Keratinocyte (primary cell): ENCODE data around the gene MANBA.

Experiments used
- EZH2 ChIP-seq: IDR thresholded peaks from one replicate; pipeline ENCODE4 v1.6.1; 2012; ENCODE audit warnings: inconsistent platforms, mild to moderate bottlenecking, low read length, moderate library complexity
- TF ChIP-seq, protein P1 (sequence below), 3 experiments: IDR thresholded peaks in 1 of 3; conservative IDR thresholded peaks in 1 of 3; optimal IDR thresholded peaks in 1 of 3; 2 replicates in 2 of 3; 3 replicates in 1 of 3; pipeline versions ENCODE3 to v1.5.1; 2011; ENCODE audit warnings: low read length in 3 of 3, mild to moderate bottlenecking in 3 of 3, moderate library complexity in 2 of 3, control low read depth in 1 of 3, inconsistent platforms in 1 of 3; ENCODE audit not compliant: insufficient read depth in 2 of 3; ENCODE audit errors: extremely low read depth in 1 of 3

DNA sequence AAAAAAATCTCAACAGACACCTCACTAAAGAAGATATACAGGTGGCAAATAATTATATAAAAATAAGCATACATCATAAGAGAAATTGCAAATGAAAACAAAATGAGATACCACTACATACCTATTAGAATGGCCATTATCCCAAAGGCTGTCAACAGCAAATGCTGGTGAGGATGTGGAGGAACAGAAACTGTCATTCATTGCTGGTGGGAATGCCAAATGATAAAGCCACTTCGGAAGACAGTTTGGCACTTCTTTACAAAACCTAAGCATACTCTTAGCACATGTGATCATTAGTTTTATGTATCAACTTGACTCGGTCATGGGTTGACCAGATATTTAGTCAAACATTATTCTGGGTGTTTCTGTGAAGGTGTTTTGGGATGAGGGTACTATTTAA is 13.5 kb upstream of the MANBA start:
- TF ChIP-seq, protein P1, sequence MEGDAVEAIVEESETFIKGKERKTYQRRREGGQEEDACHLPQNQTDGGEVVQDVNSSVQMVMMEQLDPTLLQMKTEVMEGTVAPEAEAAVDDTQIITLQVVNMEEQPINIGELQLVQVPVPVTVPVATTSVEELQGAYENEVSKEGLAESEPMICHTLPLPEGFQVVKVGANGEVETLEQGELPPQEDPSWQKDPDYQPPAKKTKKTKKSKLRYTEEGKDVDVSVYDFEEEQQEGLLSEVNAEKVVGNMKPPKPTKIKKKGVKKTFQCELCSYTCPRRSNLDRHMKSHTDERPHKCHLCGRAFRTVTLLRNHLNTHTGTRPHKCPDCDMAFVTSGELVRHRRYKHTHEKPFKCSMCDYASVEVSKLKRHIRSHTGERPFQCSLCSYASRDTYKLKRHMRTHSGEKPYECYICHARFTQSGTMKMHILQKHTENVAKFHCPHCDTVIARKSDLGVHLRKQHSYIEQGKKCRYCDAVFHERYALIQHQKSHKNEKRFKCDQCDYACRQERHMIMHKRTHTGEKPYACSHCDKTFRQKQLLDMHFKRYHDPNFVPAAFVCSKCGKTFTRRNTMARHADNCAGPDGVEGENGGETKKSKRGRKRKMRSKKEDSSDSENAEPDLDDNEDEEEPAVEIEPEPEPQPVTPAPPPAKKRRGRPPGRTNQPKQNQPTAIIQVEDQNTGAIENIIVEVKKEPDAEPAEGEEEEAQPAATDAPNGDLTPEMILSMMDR (optimal IDR thresholded peaks at IDR 0.05 in 1 of 3, IDR thresholded peaks at IDR 0.05 in 1 of 3, conservative IDR thresholded peaks at IDR 0.05 in 1 of 3; ENCODE audit: extremely low read depth in 1 of 3, insufficient read depth in 2 of 3, low read length in 3 of 3) = no peak
- TF ChIP-seq EZH2 = no peak
